Measurements from ENCODE around the gene SORCS2. TPM values are rescaled to one million over a fixed set of nuclear protein-coding genes. Genes with fewer than 3 reads are reported as not detected.

The SORCS2 gene
- total RNA-seq, 1 experiment from 2014 or later, result 0.05 TPM

GRCh38 chr4:7582313-7583097, 390.2 kb downstream of the SORCS2 start:
- no peak overlapping the region for H3K27ac ChIP-seq
- no peaks in the 10 kb centered on the region for H3K27me3 ChIP-seq (replicated peaks)
- DNase-seq (ENCODE audit: low read depth in 1 of 2, low spot score in 2 of 2), result no peak
- H3K4me3 ChIP-seq, result no peak overlapping the region
- H3K36me3 ChIP-seq, result no peaks in the 10 kb centered on the region
- 0 out of 2 replicates have a peak, but pooled peaks cover 5% of the 10 kb centered on the region for H3K9me3 ChIP-seq (replicated peaks)
- H3K4me1 ChIP-seq (replicated peaks), result no peaks in the 10 kb centered on the region

GRCh38 chr4:7584098-7584497, 391.8 kb downstream of the SORCS2 start:
- H3K9me3 ChIP-seq (replicated peaks), result no peaks in the 10 kb centered on the region
- no peaks in the 10 kb centered on the region for H3K4me1 ChIP-seq (replicated peaks)
- no peak overlapping the region for H3K4me3 ChIP-seq
- no peaks in the 10 kb centered on the region for H3K36me3 ChIP-seq
- H3K27ac ChIP-seq, result no peak overlapping the region
- no peak for DNase-seq (ENCODE audit: low read depth in 1 of 2, low spot score in 2 of 2)
- no peaks in the 10 kb centered on the region for H3K27me3 ChIP-seq (replicated peaks)

GRCh38 chr4:7584606-7585159, 392.3 kb downstream of the SORCS2 start:
- Histone ChIP-seq H3K27ac (no peak overlapping the region), H3K9me3 (replicated peaks) (no peaks in the 10 kb centered on the region), H3K4me3 (no peak overlapping the region), H3K36me3 (no peaks in the 10 kb centered on the region), H3K4me1 (replicated peaks) (no peaks in the 10 kb centered on the region), H3K27me3 (replicated peaks) (no peaks in the 10 kb centered on the region)
- no peak for DNase-seq (ENCODE audit: low read depth in 1 of 2, low spot score in 2 of 2)

- H3K36me3 ChIP-seq, result no peaks in the 10 kb centered on the region
- no peak overlapping the region for H3K27ac ChIP-seq
- no peaks in the 10 kb centered on the region for H3K9me3 ChIP-seq (replicated peaks)
- H3K4me3 ChIP-seq, result no peak overlapping the region
- no peaks in the 10 kb centered on the region; the same call in 1 of the 2 replicates for H3K27me3 ChIP-seq (replicated peaks)
- H3K4me1 ChIP-seq (replicated peaks), result no peaks in the 10 kb centered on the region
- DNase-seq (ENCODE audit: low read depth in 1 of 2, low spot score in 2 of 2), result no peak
Measured at GRCh38 chr4:7585768-7586167, 393.4 kb downstream of the SORCS2 start.

- H3K27ac ChIP-seq, result no peak overlapping the region
- H3K4me1 ChIP-seq (replicated peaks), result no peaks in the 10 kb centered on the region
- no peaks in the 10 kb centered on the region for H3K36me3 ChIP-seq
- no peaks in the 10 kb centered on the region for H3K9me3 ChIP-seq (replicated peaks)
- no peak for DNase-seq (ENCODE audit: low read depth in 1 of 2, low spot score in 2 of 2)
- no peaks in the 10 kb centered on the region; the same call in 1 of the 2 replicates for H3K27me3 ChIP-seq (replicated peaks)
- H3K4me3 ChIP-seq, result no peak overlapping the region
Measured at GRCh38 chr4:7587433-7588405, 395.4 kb downstream of the SORCS2 start.

GRCh38 chr4:7590189-7590588, 397.9 kb downstream of the SORCS2 start:
- H3K4me1 ChIP-seq (replicated peaks), result no peaks in the 10 kb centered on the region
- H3K4me3 ChIP-seq, result no peak overlapping the region
- no peaks in the 10 kb centered on the region; the same call in 1 of the 2 replicates for H3K27me3 ChIP-seq (replicated peaks)
- no peak overlapping the region for H3K27ac ChIP-seq
- H3K9me3 ChIP-seq (replicated peaks), result no peaks in the 10 kb centered on the region
- no peak for DNase-seq (ENCODE audit: low read depth in 1 of 2, low spot score in 2 of 2)
- H3K36me3 ChIP-seq, result no peaks in the 10 kb centered on the region

GRCh38 chr4:7590899-7591298, 398.6 kb downstream of the SORCS2 start:
- Histone ChIP-seq H3K4me3 (no peak overlapping the region), H3K9me3 (replicated peaks) (no peaks in the 10 kb centered on the region), H3K27ac (no peak overlapping the region), H3K4me1 (replicated peaks) (no peaks in the 10 kb centered on the region), H3K36me3 (no peaks in the 10 kb centered on the region), H3K27me3 (replicated peaks) (peaks cover 1% of the 10 kb centered on the region)
- DNase-seq (ENCODE audit: low read depth in 1 of 2, low spot score in 2 of 2), result no peak

- Histone ChIP-seq H3K27ac (no peak overlapping the region), H3K36me3 (no peaks in the 10 kb centered on the region), H3K4me1 (replicated peaks) (no peaks in the 10 kb centered on the region), H3K9me3 (replicated peaks) (no peaks in the 10 kb centered on the region), H3K27me3 (replicated peaks) (peaks cover 4% of the 10 kb centered on the region), H3K4me3 (no peak overlapping the region)
- no peak for DNase-seq (ENCODE audit: low read depth in 1 of 2, low spot score in 2 of 2)
Measured at GRCh38 chr4:7591409-7592053, 399.2 kb downstream of the SORCS2 start.

- no peaks in the 10 kb centered on the region for H3K9me3 ChIP-seq (replicated peaks)
- no peak for DNase-seq (ENCODE audit: low read depth in 1 of 2, low spot score in 2 of 2)
- no peaks in the 10 kb centered on the region for H3K36me3 ChIP-seq
- peaks cover 4% of the 10 kb centered on the region for H3K27me3 ChIP-seq (replicated peaks)
- H3K4me1 ChIP-seq (replicated peaks), result no peaks in the 10 kb centered on the region
- no peak overlapping the region for H3K27ac ChIP-seq
- H3K4me3 ChIP-seq, result no peak overlapping the region
Measured at GRCh38 chr4:7593646-7594412, 401.5 kb downstream of the SORCS2 start.

GRCh38 chr4:7595934-7596461, 403.7 kb downstream of the SORCS2 start:
- no peak overlapping the region for H3K4me3 ChIP-seq
- H3K27me3 ChIP-seq (replicated peaks), result peaks cover 4% of the 10 kb centered on the region
- no peaks in the 10 kb centered on the region for H3K4me1 ChIP-seq (replicated peaks)
- no peak overlapping the region for H3K27ac ChIP-seq
- no peaks in the 10 kb centered on the region for H3K9me3 ChIP-seq (replicated peaks)
- no peaks in the 10 kb centered on the region for H3K36me3 ChIP-seq
- no peak for DNase-seq (ENCODE audit: low read depth in 1 of 2, low spot score in 2 of 2)

- Histone ChIP-seq H3K27me3 (replicated peaks) (peaks cover 4% of the 10 kb centered on the region), H3K9me3 (replicated peaks) (no peaks in the 10 kb centered on the region), H3K4me3 (no peak overlapping the region), H3K4me1 (replicated peaks) (no peaks in the 10 kb centered on the region), H3K27ac (no peak overlapping the region), H3K36me3 (no peaks in the 10 kb centered on the region)
- no peak for DNase-seq (ENCODE audit: low read depth in 1 of 2, low spot score in 2 of 2)
Measured at GRCh38 chr4:7596918-7597606, 404.7 kb downstream of the SORCS2 start.
